Astrocyte (in vitro differentiated cells and primary cell): ENCODE measurements around the gene DTD2. TPM values are rescaled to one million over a fixed set of nuclear protein-coding genes. Genes with fewer than 3 reads are reported as not detected.
A peak's percentile ranks its signal among the peaks of the same experiment; 100 is the strongest.
"Not testable (repeated sequence)": the region's sequence is repeated elsewhere in the genome, so short reads cannot be mapped to it uniquely, and the experiment has no call there.

ENCODE experiments used
- DNase-seq: peaks from one replicate; pipeline ENCODE4 v3.0.0-alpha.2; 2010; ENCODE audit warnings: low read depth
- FAIRE-seq: peaks from 2 replicates; lab custom pipeline; 2011; peaks lifted over from hg19 to GRCh38; lab: Jason Lieb, UNC
- H2AFZ ChIP-seq: 2 replicates; pipeline ENCODE4 v1.6.0; 2012; ENCODE audit warnings: low read depth, low read length, inconsistent platforms
- H3K27ac ChIP-seq: 2 replicates; pipeline ENCODE4 v1.5.1; 2011; ENCODE audit warnings: low read depth, low read length, inconsistent platforms
- H3K27me3 ChIP-seq: 2 replicates; pipeline ENCODE4 v1.6.0; 2011; ENCODE audit warnings: low read length, inconsistent platforms; ENCODE audit not compliant: insufficient read depth
- H3K36me3 ChIP-seq: 2 replicates; pipeline ENCODE4 v1.5.1; 2011; ENCODE audit warnings: low read length, inconsistent platforms; ENCODE audit not compliant: insufficient read depth
- H3K4me1 ChIP-seq: 2 replicates; pipeline ENCODE4 v1.5.1; 2011; ENCODE audit warnings: low read length, inconsistent platforms; ENCODE audit not compliant: insufficient read depth
- H3K4me2 ChIP-seq: 2 replicates; pipeline ENCODE4 v1.6.0; 2012; ENCODE audit warnings: low read length, inconsistent platforms
- H3K4me3 ChIP-seq: 2 replicates; pipeline ENCODE4 v1.5.1; 2011; ENCODE audit warnings: low read depth, mild to moderate bottlenecking, low read length, inconsistent platforms; ENCODE audit not compliant: insufficient read depth
- H3K79me2 ChIP-seq: 2 replicates; pipeline ENCODE4 v1.6.0; 2012; ENCODE audit warnings: mild to moderate bottlenecking, low read length, inconsistent platforms; ENCODE audit not compliant: insufficient read depth
- H3K9ac ChIP-seq: 2 replicates; pipeline ENCODE4 v1.6.0; 2012; ENCODE audit warnings: mild to moderate bottlenecking, low read length, inconsistent platforms
- H3K9me3 ChIP-seq: 2 replicates; pipeline ENCODE4 v1.5.1; 2012; ENCODE audit warnings: low read depth, mild to moderate bottlenecking, low read length, inconsistent platforms; ENCODE audit not compliant: insufficient read depth
- H4K20me1 ChIP-seq: 2 replicates; pipeline ENCODE4 v1.6.0; 2012; ENCODE audit warnings: low read length, inconsistent platforms; ENCODE audit not compliant: insufficient read depth
- H3K27ac Mint-ChIP-seq: one replicate; pipeline ENCODE4 v1.8.0; 2021; ENCODE audit warnings: mild to moderate bottlenecking, mixed read lengths; ENCODE audit not compliant: unreplicated experiment
- H3K27me3 Mint-ChIP-seq: one replicate; pipeline ENCODE4 v1.8.0; 2021; ENCODE audit warnings: low read depth, mixed read lengths; ENCODE audit not compliant: unreplicated experiment
- H3K36me3 Mint-ChIP-seq: one replicate; pipeline ENCODE4 v1.8.0; 2021; ENCODE audit warnings: low read depth, mixed read lengths; ENCODE audit not compliant: unreplicated experiment
- H3K4me1 Mint-ChIP-seq: one replicate; pipeline ENCODE4 v1.8.0; 2021; ENCODE audit warnings: low read depth, mixed read lengths; ENCODE audit not compliant: unreplicated experiment
- H3K4me3 Mint-ChIP-seq: one replicate; pipeline ENCODE4 v1.8.0; 2021; ENCODE audit warnings: mild to moderate bottlenecking, moderate library complexity, mixed read lengths; ENCODE audit not compliant: unreplicated experiment
- H3K9me3 Mint-ChIP-seq: one replicate; pipeline ENCODE4 v1.8.0; 2021; ENCODE audit warnings: mild to moderate bottlenecking, mixed read lengths; ENCODE audit not compliant: unreplicated experiment
- CTCF ChIP-seq: IDR thresholded peaks from 2 replicates; pipeline ENCODE4 v1.5.1; 2011; ENCODE audit warnings: low read depth, mild to moderate bottlenecking, inconsistent platforms, low read length, moderate library complexity; ENCODE audit not compliant: insufficient read depth
- EZH2 ChIP-seq: IDR thresholded peaks from 2 replicates; pipeline ENCODE4 v1.6.1; 2012; ENCODE audit warnings: mild to moderate bottlenecking, low read length, inconsistent platforms; ENCODE audit not compliant: insufficient read depth
- total RNA-seq: library from RNA; stranded (reverse); gene quantifications from 2 replicates; pipeline ENCODE4 v1.2.1, GENCODE V29; 2021

DTD2 gene
- total RNA-seq, 1 donor from 2014 or later: 22.6 TPM

- Mint-ChIP-seq H3K9me3 (no peaks in the 10 kb centered on the region), H3K27me3 (no peaks in the 10 kb centered on the region), H3K4me3 (no peak overlapping the region), H3K4me1 (peaks cover 9% of the 10 kb centered on the region), H3K36me3 (peaks cover 11% of the 10 kb centered on the region), H3K27ac (no peak overlapping the region)
- Histone ChIP-seq H3K36me3 (no peaks in the 10 kb centered on the region), H3K4me2 (no peak overlapping the region), H4K20me1 (no peaks in the 10 kb centered on the region), H3K4me3 (no peak overlapping the region), H3K27me3 (no peaks in the 10 kb centered on the region), H3K4me1 (peaks cover 3% of the 10 kb centered on the region), H3K27ac (no peak overlapping the region), H3K9me3 (no peaks in the 10 kb centered on the region), H3K79me2 (no peaks in the 10 kb centered on the region), H3K9ac (no peak overlapping the region), H2AFZ (no peak overlapping the region)
- TF ChIP-seq EZH2 (no peak), CTCF (no peak)
- DNase-seq (peak; percentile 45), FAIRE-seq (no peak)
Observed at GRCh38 chr14:31439561-31439960, 17.7 kb downstream of the DTD2 start.

GRCh38 chr14:31437045-31437691 lies 20.1 kb downstream of the DTD2 start:
- not testable (repeated sequence) for H3K4me1 Mint-ChIP-seq, H3K4me3 ChIP-seq, H3K9me3 Mint-ChIP-seq, H3K36me3 ChIP-seq, H3K27me3 Mint-ChIP-seq, H3K9me3 ChIP-seq, H3K79me2 ChIP-seq, DNase-seq, H2AFZ ChIP-seq, H3K27me3 ChIP-seq, H3K36me3 Mint-ChIP-seq, H3K4me1 ChIP-seq, FAIRE-seq, H3K27ac Mint-ChIP-seq, H3K27ac ChIP-seq, H3K4me3 Mint-ChIP-seq, H3K9ac ChIP-seq, H3K4me2 ChIP-seq, H4K20me1 ChIP-seq

GRCh38 chr14:31435276-31435675 lies 22.0 kb downstream of the DTD2 start:
- peaks cover 13% of the 10 kb centered on the region for H3K36me3 Mint-ChIP-seq
- TF ChIP-seq EZH2 (no peak), CTCF (no peak)
- Histone ChIP-seq H3K27ac (no peak overlapping the region), H3K9ac (no peak overlapping the region), H3K27me3 (no peaks in the 10 kb centered on the region), H4K20me1 (no peaks in the 10 kb centered on the region), H3K36me3 (no peaks in the 10 kb centered on the region), H2AFZ (no peak overlapping the region), H3K4me2 (no peak overlapping the region), H3K4me1 (peaks cover 3% of the 10 kb centered on the region), H3K79me2 (no peaks in the 10 kb centered on the region), H3K9me3 (peaks cover 4% of the 10 kb centered on the region), H3K4me3 (no peak overlapping the region)
- FAIRE-seq (no peak), DNase-seq (peak; percentile 87)
- no peak overlapping the region for H3K4me3 Mint-ChIP-seq
- H3K27ac Mint-ChIP-seq: no peak overlapping the region
- H3K4me1 Mint-ChIP-seq: peaks cover 2% of the 10 kb centered on the region
- peaks cover 6% of the 10 kb centered on the region for H3K9me3 Mint-ChIP-seq
- H3K27me3 Mint-ChIP-seq: no peaks in the 10 kb centered on the region
